H9 (cell line): ENCODE results near the gene SLC39A2. TPM values are rescaled to one million over a fixed set of nuclear protein-coding genes. Genes with fewer than 3 reads are reported as not detected.

ENCODE experiments used
- DNase-seq: peaks from one replicate; pipeline ENCODE4 v3.0.0-alpha.2; 2017
- H2AFZ ChIP-seq: one replicate; pipeline ENCODE4 v1.6.1; 2013; ENCODE audit warnings: mild to moderate bottlenecking, low read length, control low read depth, moderate library complexity
- H2AK5ac ChIP-seq: 2 replicates; pipeline ENCODE4 v1.6.1; 2013; ENCODE audit warnings: low read length, control low read depth, mixed read lengths; ENCODE audit not compliant: insufficient read length
- H2BK120ac ChIP-seq: one replicate; pipeline ENCODE4 v1.6.1; 2013; ENCODE audit warnings: low read depth, mild to moderate bottlenecking, low read length, control low read depth, inconsistent platforms; ENCODE audit not compliant: poor library complexity, severe bottlenecking
- H2BK12ac ChIP-seq: 2 replicates; pipeline ENCODE4 v1.6.1; 2013; ENCODE audit warnings: low read length, control low read depth, mixed read lengths, low read depth; ENCODE audit not compliant: insufficient read length
- H2BK15ac ChIP-seq: 2 replicates; pipeline ENCODE4 v1.6.1; 2013; ENCODE audit warnings: low read depth, low read length, control low read depth
- H2BK20ac ChIP-seq: one replicate; pipeline ENCODE4 v1.6.1; 2013; ENCODE audit warnings: low read depth, mild to moderate bottlenecking, low read length, control low read depth, inconsistent platforms; ENCODE audit not compliant: poor library complexity, severe bottlenecking
- H2BK5ac ChIP-seq: 2 replicates; pipeline ENCODE4 v1.6.1; 2013; ENCODE audit warnings: low read length, control low read depth, mixed read lengths; ENCODE audit not compliant: insufficient read length
- H3K14ac ChIP-seq: 2 replicates; pipeline ENCODE4 v1.6.1; 2013; ENCODE audit warnings: low read length, control low read depth; ENCODE audit not compliant: insufficient read depth
- H3K18ac ChIP-seq: 2 replicates; pipeline ENCODE4 v1.6.1; 2013; ENCODE audit warnings: low read depth, mild to moderate bottlenecking, mixed read lengths, low read length, control low read depth; ENCODE audit not compliant: insufficient read length
- H3K23ac ChIP-seq: 2 replicates; pipeline ENCODE4 v1.6.1; 2013; ENCODE audit warnings: low read length, control low read depth, mixed read lengths, low read depth; ENCODE audit not compliant: insufficient read length
- H3K23me2 ChIP-seq: 2 replicates; pipeline ENCODE4 v1.6.1; 2013; ENCODE audit warnings: low read depth, mild to moderate bottlenecking, mixed read lengths, low read length, control low read depth; ENCODE audit not compliant: insufficient read length, poor library complexity, severe bottlenecking
- H3K27ac ChIP-seq: 2 replicates; pipeline ENCODE4 v1.5.1; 2013; ENCODE audit warnings: low read length, control low read depth, mixed read lengths, low read depth; ENCODE audit not compliant: insufficient read length
- H3K27me3 ChIP-seq: 2 replicates; pipeline ENCODE4 v1.6.1; 2013; ENCODE audit warnings: low read length, control low read depth, inconsistent platforms; ENCODE audit not compliant: insufficient read depth
- H3K4ac ChIP-seq: 2 replicates; pipeline ENCODE4 v1.6.1; 2013; ENCODE audit warnings: low read depth, mild to moderate bottlenecking, control low read depth, inconsistent platforms, low read length, moderate library complexity
- H3K4me1 ChIP-seq: 2 replicates; pipeline ENCODE4 v1.6.1; 2013; ENCODE audit warnings: low read length, control low read depth, inconsistent platforms; ENCODE audit not compliant: insufficient read depth
- H3K4me2 ChIP-seq: 2 replicates; pipeline ENCODE4 v1.6.1; 2013; ENCODE audit warnings: low read length, control low read depth, mixed read lengths; ENCODE audit not compliant: insufficient read length, insufficient read depth
- H3K56ac ChIP-seq: 2 replicates; pipeline ENCODE4 v1.6.1; 2013; ENCODE audit warnings: low read depth, mild to moderate bottlenecking, mixed read lengths, low read length, control low read depth; ENCODE audit not compliant: insufficient read length
- H3K79me1 ChIP-seq: 2 replicates; pipeline ENCODE4 v1.6.1; 2013; ENCODE audit warnings: low read depth, mild to moderate bottlenecking, moderate library complexity, low read length, control low read depth, inconsistent platforms; ENCODE audit not compliant: insufficient read depth, poor library complexity, severe bottlenecking
- H3K79me2 ChIP-seq: 2 replicates; pipeline ENCODE4 v1.6.1; 2013; ENCODE audit warnings: low read length, control low read depth, inconsistent platforms; ENCODE audit not compliant: insufficient read depth
- H3K9ac ChIP-seq: 2 replicates; pipeline ENCODE4 v1.6.1; 2013; ENCODE audit warnings: low read length, control low read depth, mixed read lengths; ENCODE audit not compliant: insufficient read length; ENCODE audit errors: extremely low read depth
- H3K9me3 ChIP-seq: one replicate; pipeline ENCODE4 v1.6.1; 2013; ENCODE audit warnings: low read depth, low read length, inconsistent platforms; ENCODE audit not compliant: control insufficient read depth
- H3T11ph ChIP-seq: one replicate; pipeline ENCODE4 v1.6.1; 2013; ENCODE audit warnings: mild to moderate bottlenecking, low read length, control low read depth, inconsistent platforms
- H4K20me1 ChIP-seq: one replicate; pipeline ENCODE4 v1.6.1; 2013; ENCODE audit not compliant: control insufficient read depth, insufficient read length, insufficient read depth
- H4K5ac ChIP-seq: 2 replicates; pipeline ENCODE4 v1.6.1; 2013; ENCODE audit warnings: low read depth, mild to moderate bottlenecking, mixed read lengths, low read length, control low read depth; ENCODE audit not compliant: insufficient read length
- H4K8ac ChIP-seq: replicated peaks from 2 replicates; pipeline ENCODE4 v1.6.1; 2013; ENCODE audit warnings: low read length, control low read depth, mixed read lengths, low read depth; ENCODE audit not compliant: insufficient read length
- H4K91ac ChIP-seq: 2 replicates; pipeline ENCODE4 v1.6.1; 2013; ENCODE audit warnings: low read depth, mild to moderate bottlenecking, moderate library complexity, mixed read lengths, low read length, control low read depth; ENCODE audit not compliant: insufficient read length
- H3K27ac Mint-ChIP-seq, 3 experiments: 2 replicates in 2 of 3; 3 replicates in 1 of 3; pipeline ENCODE4 v1.8.0; 2020 to 2021; ENCODE audit warnings: mixed read lengths in 3 of 3, mild to moderate bottlenecking in 1 of 3, moderate library complexity in 1 of 3
- H3K27me3 Mint-ChIP-seq: 2 replicates; pipeline ENCODE4 v1.8.0; 2021; ENCODE audit warnings: low read depth, mild to moderate bottlenecking, moderate library complexity, mixed read lengths
- H3K36me3 Mint-ChIP-seq, 3 experiments: 2 replicates in 2 of 3; 3 replicates in 1 of 3; pipeline ENCODE4 v1.8.0; 2020 to 2021; ENCODE audit warnings: low read depth in 3 of 3, mixed read lengths in 3 of 3; ENCODE audit not compliant: insufficient read depth in 1 of 3
- H3K4me1 Mint-ChIP-seq, 2 experiments: 2 replicates each; pipeline ENCODE4 v1.8.0; 2020; ENCODE audit warnings: mixed read lengths in 2 of 2
- H3K4me3 Mint-ChIP-seq, 2 experiments: 2 replicates in 1 of 2; 3 replicates in 1 of 2; pipeline ENCODE4 v1.8.0; 2020 to 2021; ENCODE audit warnings: mild to moderate bottlenecking in 2 of 2, mixed read lengths in 2 of 2, moderate library complexity in 1 of 2
- H3K9me3 Mint-ChIP-seq, 2 experiments: 2 replicates in 1 of 2; 3 replicates in 1 of 2; pipeline ENCODE4 v1.8.0; 2020; ENCODE audit warnings: mild to moderate bottlenecking in 2 of 2, mixed read lengths in 2 of 2, moderate library complexity in 1 of 2
- WGBS: extraction: QIAGEN DNeasy Blood & Tissue Kit; methylation state at CpG from one replicate; pipeline ENCODE4 v1.1.7; 2013; ENCODE audit warnings: missing lambda C conversion rate, low lambda C conversion rate, mixed read lengths; ENCODE audit not compliant: insufficient read length; ENCODE audit errors: extremely low coverage; 5-methylcytosine and 5-hydroxymethylcytosine counted together
- total RNA-seq: library from RNA; stranded (reverse); gene quantifications from 2 replicates; pipeline ENCODE4 v1.2.1, GENCODE V29; 2021
- TF ChIP-seq, protein P1 (sequence below): fragments of 200-600 bp; sonication (generic); conservative IDR thresholded peaks from 3 replicates; pipeline ENCODE4 v1.8.0; 2021; ENCODE audit warnings: antibody characterized with exemption, mild to moderate bottlenecking

SLC39A2 gene
- total RNA-seq, 1 experiment from 2014 or later: not detected

- H2BK12ac ChIP-seq: no peak overlapping the region
- H3K14ac ChIP-seq: no peak overlapping the region
- no peak overlapping the region for H4K5ac ChIP-seq
- no peaks in the 10 kb centered on the region for H3K79me1 ChIP-seq
- no peak overlapping the region for H4K91ac ChIP-seq
- no peak overlapping the region for H2BK5ac ChIP-seq
- no peaks in the 10 kb centered on the region for H3K9me3 Mint-ChIP-seq
- no peaks in the 10 kb centered on the region for H3K79me2 ChIP-seq
- H3K18ac ChIP-seq: no peak overlapping the region
- no peak overlapping the region for H3K4ac ChIP-seq
- H2AFZ ChIP-seq: no peak overlapping the region
- no peaks in the 10 kb centered on the region for H4K20me1 ChIP-seq
- H3K27me3 Mint-ChIP-seq: peaks cover 54% of the 10 kb centered on the region
- H3K56ac ChIP-seq: no peak overlapping the region
- peaks cover 12% of the 10 kb centered on the region for H3K23me2 ChIP-seq
- H2BK15ac ChIP-seq: no peak overlapping the region
- peaks cover 8% of the 10 kb centered on the region; the same call in 1 of the 2 replicates for H3K27me3 ChIP-seq
- H3K23ac ChIP-seq: no peak overlapping the region
- no peak overlapping the region for H3T11ph ChIP-seq
- no peak overlapping the region for H2BK120ac ChIP-seq
- TF ChIP-seq, protein P1, sequence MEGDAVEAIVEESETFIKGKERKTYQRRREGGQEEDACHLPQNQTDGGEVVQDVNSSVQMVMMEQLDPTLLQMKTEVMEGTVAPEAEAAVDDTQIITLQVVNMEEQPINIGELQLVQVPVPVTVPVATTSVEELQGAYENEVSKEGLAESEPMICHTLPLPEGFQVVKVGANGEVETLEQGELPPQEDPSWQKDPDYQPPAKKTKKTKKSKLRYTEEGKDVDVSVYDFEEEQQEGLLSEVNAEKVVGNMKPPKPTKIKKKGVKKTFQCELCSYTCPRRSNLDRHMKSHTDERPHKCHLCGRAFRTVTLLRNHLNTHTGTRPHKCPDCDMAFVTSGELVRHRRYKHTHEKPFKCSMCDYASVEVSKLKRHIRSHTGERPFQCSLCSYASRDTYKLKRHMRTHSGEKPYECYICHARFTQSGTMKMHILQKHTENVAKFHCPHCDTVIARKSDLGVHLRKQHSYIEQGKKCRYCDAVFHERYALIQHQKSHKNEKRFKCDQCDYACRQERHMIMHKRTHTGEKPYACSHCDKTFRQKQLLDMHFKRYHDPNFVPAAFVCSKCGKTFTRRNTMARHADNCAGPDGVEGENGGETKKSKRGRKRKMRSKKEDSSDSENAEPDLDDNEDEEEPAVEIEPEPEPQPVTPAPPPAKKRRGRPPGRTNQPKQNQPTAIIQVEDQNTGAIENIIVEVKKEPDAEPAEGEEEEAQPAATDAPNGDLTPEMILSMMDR: no peak
- no peak overlapping the region for H3K9ac ChIP-seq
- no peak overlapping the region for H2AK5ac ChIP-seq
- peaks cover 35 to 41% of the 10 kb centered on the region in 2 experiments for H3K4me1 Mint-ChIP-seq
- H3K9me3 ChIP-seq: no peaks in the 10 kb centered on the region
- no peak overlapping the region for H4K8ac ChIP-seq
- no peak overlapping the region for H3K27ac ChIP-seq
- H2BK20ac ChIP-seq: no peak overlapping the region
- peaks cover 4% of the 10 kb centered on the region; the same call in 1 of the 2 replicates for H3K4me1 ChIP-seq
- peak; percentile 19 for DNase-seq
- H3K27ac Mint-ChIP-seq: no peak overlapping the region
- H3K36me3 Mint-ChIP-seq: peaks cover 6 to 21% (median 6%) of the 10 kb centered on the region in 3 experiments; a peak in 3 of 7 replicates
- H3K4me3 Mint-ChIP-seq: peak overlapping the region in 1 of 2 experiments; percentile 7; a peak in 1 of 5 replicates
- H3K4me2 ChIP-seq: no peak overlapping the region
- no CpG with 5 or more reads among the region's 5 CpGs for WGBS
Measured at GRCh38 chr14:21022686-21023085, 23.6 kb downstream of the SLC39A2 start.
